Gastrocnemius medialis (tissue), 4 donors: ENCODE results near the gene SPTBN5. TPM values are rescaled to one million over a fixed set of nuclear protein-coding genes. Genes with fewer than 3 reads are reported as not detected.

Experiments
- ATAC-seq, 2 donors: fragments of 150-250 bp; one replicate each; pipeline ENCODE4 v1.9.1; 2016
- DNase-seq, 2 donors: peaks; one replicate each; pipeline ENCODE4 v3.0.0-alpha.2; 2019
- H3K27ac ChIP-seq, 4 donors: fragments of 200-600 bp; sonication (generic); 1 replicate in 1 of 4; 2 replicates in 3 of 4; pipeline ENCODE4 v1.5.1; 2016 to 2018; ENCODE audit warnings: mild to moderate bottlenecking in 2 of 4, moderate library complexity in 1 of 4
- H3K27me3 ChIP-seq, 3 donors: fragments of 200-600 bp; sonication (generic) in 2 of 3; 1 replicate in 1 of 3; 2 replicates in 2 of 3; pipeline versions ENCODE4 v1.5.1 to v1.6.0; 2016 to 2019; ENCODE audit warnings: mild to moderate bottlenecking in 1 of 3, moderate library complexity in 1 of 3
- H3K36me3 ChIP-seq, 2 donors: fragments of 200-600 bp; sonication (generic) in 1 of 2; one replicate each; pipeline ENCODE4 v1.5.1; 2017 to 2018
- H3K4me1 ChIP-seq, 2 donors: fragments of 200-600 bp; sonication (generic) in 1 of 2; one replicate each; pipeline ENCODE4 v1.5.1; 2016 to 2017; ENCODE audit warnings: mild to moderate bottlenecking in 2 of 2
- H3K4me3 ChIP-seq, 4 donors: fragments of 200-600 bp; sonication (generic) in 3 of 4; 1 replicate in 1 of 4; 2 replicates in 3 of 4; pipeline ENCODE4 v1.5.1; 2016 to 2019; ENCODE audit warnings: mild to moderate bottlenecking in 2 of 4
- H3K9me3 ChIP-seq, 3 donors: fragments of 200-600 bp; sonication (generic) in 2 of 3; 1 replicate in 1 of 3; 2 replicates in 2 of 3; pipeline ENCODE4 v1.5.1; 2016 to 2019
- CTCF ChIP-seq, 5 experiments: fragments of 450-650 bp in 3 of 5; fragments of 200-600 bp in 2 of 5; sonication (generic) in 2 of 5; IDR thresholded peaks in 4 of 5; conservative IDR thresholded peaks in 1 of 5; 1 replicate in 4 of 5; 2 replicates in 1 of 5; pipeline ENCODE4 v1.5.1; 2016 to 2019; ENCODE audit warnings: antibody characterized with exemption in 5 of 5, mild to moderate bottlenecking in 3 of 5, moderate library complexity in 3 of 5
- POLR2A ChIP-seq, 2 donors: fragments of 450-650 bp; IDR thresholded peaks; one replicate each; pipeline ENCODE4 v1.6.1; 2017; ENCODE audit warnings: antibody characterized with exemption in 2 of 2, mild to moderate bottlenecking in 2 of 2, moderate library complexity in 2 of 2
- in situ Hi-C, 4 donors: fragments of 200-750 bp; cut with MboI; loops; one replicate each; pipeline versions ENCODE4 v1.15.0 to v1.8.0; 2017; ENCODE audit warnings: low sequenced_read_pairs in 4 of 4
- intact Hi-C: fragments of 100-400 bp; cut with DNase I; formaldehyde crosslinking; loops from one replicate; pipeline ENCODE4 v1.15.1; 2023; ENCODE audit warnings: low total_unique reads
- total RNA-seq, 4 donors: library from RNA; depleted of rRNA; stranded (reverse); fragments of >200 nt; gene quantifications; one replicate each; pipeline versions ENCODE4 v1.1.0 to v1.2.3, GENCODE V29; 2016

SPTBN5 gene
- total RNA-seq, 4 donors from 2014 or later = 0.03 to 0.05 (median 0.04) TPM; not detected in 1

- DNase-seq = peak; percentile 52 to 73
- TF ChIP-seq POLR2A (IDR thresholded peaks at IDR 0.05) (peak in 1 of 2 donors; percentile 7), CTCF (IDR thresholded peaks at IDR 0.05 in 4 of 5, conservative IDR thresholded peaks at IDR 0.05 in 1 of 5) (no peak)
- in situ Hi-C loops (no loop called here), intact Hi-C loops (no loop called here)
- H3K27me3 ChIP-seq = no peaks in the 10 kb centered on the region
- no peaks in the 10 kb centered on the region for H3K36me3 ChIP-seq
- ATAC-seq = peak; percentile 73 to 82
- H3K27ac ChIP-seq = peak overlapping the region; percentile 62 to 77 (median 66)
- H3K9me3 ChIP-seq = no peaks in the 10 kb centered on the region
- peak overlapping the region in 2 of 4 donors; percentile 23 to 24 for H3K4me3 ChIP-seq
- peaks cover 26 to 66% of the 10 kb centered on the region in 2 donors for H3K4me1 ChIP-seq
Measured at GRCh38 chr15:41928637-41929620, 35.1 kb upstream of the SPTBN5 start.

- in situ Hi-C loops (no loop called here), intact Hi-C loops (no loop called here)
- DNase-seq (no peak), ATAC-seq (no peak)
- peak overlapping the region in 3 of 4 donors; percentile 62 to 77 (median 70) for H3K27ac ChIP-seq
- peaks cover 26 to 66% of the 10 kb centered on the region in 2 donors for H3K4me1 ChIP-seq
- no peaks in the 10 kb centered on the region for H3K36me3 ChIP-seq
- H3K4me3 ChIP-seq = no peak overlapping the region
- H3K9me3 ChIP-seq = no peaks in the 10 kb centered on the region
- TF ChIP-seq CTCF (IDR thresholded peaks at IDR 0.05 in 4 of 5, conservative IDR thresholded peaks at IDR 0.05 in 1 of 5) (no peak), POLR2A (IDR thresholded peaks at IDR 0.05) (no peak)
- H3K27me3 ChIP-seq = no peaks in the 10 kb centered on the region
Measured at GRCh38 chr15:41928100-41928499, 34.2 kb upstream of the SPTBN5 start.

GRCh38 chr15:41927536-41927935, 33.7 kb upstream of the SPTBN5 start:
- Histone ChIP-seq H3K9me3 (no peaks in the 10 kb centered on the region), H3K4me1 (peaks cover 26 to 62% of the 10 kb centered on the region in 2 donors), H3K36me3 (no peaks in the 10 kb centered on the region), H3K4me3 (no peak overlapping the region), H3K27ac (no peak overlapping the region), H3K27me3 (no peaks in the 10 kb centered on the region)
- in situ Hi-C loops = no loop called here
- ATAC-seq = no peak
- intact Hi-C loops = no loop called here
- TF ChIP-seq POLR2A (IDR thresholded peaks at IDR 0.05) = no peak
- DNase-seq = no peak

GRCh38 chr15:41926185-41927056, 32.6 kb upstream of the SPTBN5 start:
- peak overlapping the region in 3 of 4 donors; percentile 12 to 47 (median 35) for H3K27ac ChIP-seq
- no peaks in the 10 kb centered on the region for H3K9me3 ChIP-seq
- peaks cover 32 to 70% of the 10 kb centered on the region in 2 donors for H3K4me1 ChIP-seq
- DNase-seq = no peak
- H3K27me3 ChIP-seq = no peaks in the 10 kb centered on the region
- intact Hi-C loops (no loop called here), in situ Hi-C loops (no loop called here)
- no peak for ATAC-seq
- H3K36me3 ChIP-seq = no peaks in the 10 kb centered on the region
- TF ChIP-seq POLR2A (IDR thresholded peaks at IDR 0.05) = no peak
- TF ChIP-seq CTCF (IDR thresholded peaks at IDR 0.05 in 4 of 5, conservative IDR thresholded peaks at IDR 0.05 in 1 of 5) = no peak
- no peak overlapping the region for H3K4me3 ChIP-seq
